Putamen (tissue), 1 donor: ENCODE results near the gene SLC13A4.
"Not testable (repeated sequence)": the region's sequence is repeated elsewhere in the genome, so short reads cannot be mapped to it uniquely, and the experiment has no call there.

Experiments
- DNase-seq: peaks from one replicate; pipeline ENCODE4 v3.0.0-alpha.2; 2016; ENCODE audit warnings: low spot score

The SLC13A4 gene

DNA sequence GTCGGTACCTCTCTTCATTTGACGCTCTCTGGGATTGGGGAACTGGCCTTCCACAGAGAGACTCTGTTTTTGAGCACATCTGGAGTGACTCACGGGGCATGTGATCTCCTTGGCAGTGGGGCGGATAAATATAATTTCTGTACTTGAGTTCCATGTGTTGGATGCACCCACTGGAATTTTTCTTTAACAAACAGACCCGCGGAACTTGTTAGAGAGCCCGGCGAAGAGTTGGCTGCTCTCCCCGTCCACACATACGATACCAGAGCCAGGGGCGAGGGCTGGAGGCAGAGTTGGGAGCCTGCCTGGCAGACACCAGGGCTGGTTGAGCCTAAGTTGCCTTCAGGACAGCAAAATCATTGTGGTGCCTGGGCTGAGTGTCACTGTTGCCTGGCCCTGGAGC lies 20.8 kb upstream of the SLC13A4 start, which contains the start of gene FAM180A:
TSS of gene FAM180A (minus strand) at position 44 of the 400 bp plus-strand sequence. CDS start 233 bp downstream, outside the sequence.
- no peak for DNase-seq

DNA sequence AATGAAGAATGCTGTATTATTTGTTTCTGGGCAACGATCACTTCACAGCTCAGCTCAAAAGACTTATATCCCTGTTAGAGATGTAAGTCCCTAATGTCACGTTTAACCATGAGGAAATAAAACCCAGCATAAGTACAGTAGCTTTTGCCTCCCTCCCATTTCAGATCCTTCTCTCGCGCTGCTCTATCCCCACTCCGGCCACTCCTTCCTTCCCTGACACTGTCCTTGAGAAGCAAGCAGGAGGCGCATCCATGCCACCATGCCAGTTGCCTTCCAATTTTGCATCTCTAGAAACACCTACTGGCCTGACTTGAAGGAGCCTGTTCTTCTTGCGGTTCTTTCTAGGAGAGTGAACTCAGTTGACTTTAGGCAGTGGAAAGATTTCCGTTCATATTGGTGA lies 19.4 kb upstream of the SLC13A4 start:
- no peak for DNase-seq

DNA sequence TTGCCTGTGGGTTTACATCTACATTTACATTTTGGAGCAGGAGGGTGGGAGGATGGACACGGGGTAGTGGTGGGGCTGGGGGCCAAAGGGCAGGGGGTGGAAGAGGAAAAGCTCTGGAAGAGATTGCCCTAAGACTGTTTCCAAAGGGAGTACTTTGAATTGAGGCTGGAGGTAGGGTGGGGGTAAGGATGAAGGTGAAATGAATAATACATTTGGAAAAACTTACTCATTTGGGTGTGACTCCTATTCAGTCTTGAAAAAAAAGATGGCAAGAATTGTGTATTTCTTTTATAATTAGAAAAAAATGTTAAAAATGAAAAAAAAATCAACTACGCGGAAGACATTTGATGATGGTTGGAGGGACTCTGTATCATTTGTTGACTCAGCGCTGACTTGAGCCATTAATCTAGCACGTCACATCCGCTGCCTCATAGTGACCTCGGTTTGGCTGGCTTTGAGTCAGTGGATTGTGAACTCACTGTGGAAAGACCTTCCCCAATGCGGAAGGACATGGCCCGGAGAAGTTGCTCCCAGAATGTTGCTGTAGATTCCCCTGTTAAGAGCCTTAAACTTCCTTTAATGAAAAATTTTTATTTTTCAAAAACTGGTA lies 17.8 kb upstream of the SLC13A4 start:
- DNase-seq, result no peak

DNA sequence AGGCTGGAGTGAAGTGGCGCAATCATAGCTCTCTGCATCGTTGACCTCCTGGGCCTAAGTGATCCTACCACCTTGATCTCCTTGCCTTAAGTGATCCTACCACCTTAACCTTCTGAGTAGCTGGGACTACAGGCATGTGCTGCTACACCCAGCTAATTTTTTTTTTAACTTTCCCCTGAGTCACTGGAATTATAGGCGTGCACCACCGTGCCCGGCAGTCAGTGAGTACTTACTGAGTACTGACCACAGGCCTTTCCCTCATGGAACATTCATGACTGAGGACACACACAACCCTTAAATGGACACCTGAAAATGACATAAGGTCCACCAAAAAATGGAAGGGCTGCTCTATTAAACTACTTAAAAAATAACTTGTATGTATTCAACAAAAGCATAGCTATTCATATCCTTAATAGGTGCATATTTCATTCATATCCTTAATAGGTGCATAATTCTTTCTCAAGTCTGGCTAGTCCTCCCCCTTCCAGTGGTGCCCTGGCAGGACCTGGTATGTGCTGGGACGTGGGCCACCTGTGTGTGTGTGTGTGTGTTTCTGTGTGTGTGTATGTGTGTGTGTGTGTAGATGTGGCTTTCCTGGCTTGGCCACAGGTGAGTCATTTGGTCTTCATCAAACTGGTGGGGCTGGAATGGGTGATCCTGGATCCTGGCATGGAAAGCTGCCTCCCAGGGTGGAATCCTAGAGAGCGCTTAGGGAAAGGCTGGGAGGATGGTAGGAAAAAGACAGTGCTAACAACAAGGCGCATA lies 17.1 kb upstream of the SLC13A4 start:
- no peak for DNase-seq

DNA sequence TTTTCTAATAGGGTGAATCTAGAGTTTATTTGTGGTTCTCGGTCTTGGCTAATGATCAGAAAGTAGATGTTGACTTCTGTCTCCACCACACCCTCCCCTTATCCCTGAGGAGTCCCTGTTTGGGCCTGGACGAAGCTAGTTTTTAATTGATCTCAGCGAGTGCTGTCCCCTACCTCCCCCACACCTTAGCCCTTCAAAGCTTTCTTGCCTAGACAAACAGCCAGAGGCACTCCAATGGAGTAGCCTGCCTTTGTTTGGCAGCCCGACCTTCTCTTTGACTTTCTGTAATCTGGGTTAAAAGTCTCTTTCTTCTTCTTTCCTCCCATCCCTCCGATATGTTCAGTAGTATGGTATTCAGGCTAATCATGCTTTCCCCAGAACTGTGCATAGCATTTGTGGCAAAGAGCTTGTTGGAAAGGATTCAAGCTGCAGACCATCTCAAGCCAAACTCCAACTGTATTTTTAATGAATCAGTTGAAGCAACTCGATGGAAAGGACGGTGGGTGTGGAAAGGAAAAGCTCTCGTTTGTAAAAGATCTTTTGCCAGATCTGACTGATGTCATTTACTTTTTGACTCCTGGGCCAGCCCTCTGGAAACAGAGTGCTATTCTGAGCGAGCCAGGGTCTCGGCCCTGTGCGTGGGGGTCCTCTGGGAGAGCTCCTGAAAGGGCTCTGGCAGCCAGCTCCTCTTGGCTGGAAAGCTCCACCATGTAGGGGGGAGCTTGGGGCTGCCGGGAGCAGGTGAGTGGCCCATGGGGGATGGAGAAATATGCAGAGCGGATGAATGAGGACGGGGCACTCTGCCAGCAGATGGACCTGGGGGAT lies 16.1 kb upstream of the SLC13A4 start:
- DNase-seq, result no peak

- DNase-seq, result no peak
Observed at GRCh38 chr7:135742371-135742770, 14.4 kb upstream of the SLC13A4 start.

GRCh38 chr7:135741905-135742304 lies 13.9 kb upstream of the SLC13A4 start:
- no peak for DNase-seq

DNA sequence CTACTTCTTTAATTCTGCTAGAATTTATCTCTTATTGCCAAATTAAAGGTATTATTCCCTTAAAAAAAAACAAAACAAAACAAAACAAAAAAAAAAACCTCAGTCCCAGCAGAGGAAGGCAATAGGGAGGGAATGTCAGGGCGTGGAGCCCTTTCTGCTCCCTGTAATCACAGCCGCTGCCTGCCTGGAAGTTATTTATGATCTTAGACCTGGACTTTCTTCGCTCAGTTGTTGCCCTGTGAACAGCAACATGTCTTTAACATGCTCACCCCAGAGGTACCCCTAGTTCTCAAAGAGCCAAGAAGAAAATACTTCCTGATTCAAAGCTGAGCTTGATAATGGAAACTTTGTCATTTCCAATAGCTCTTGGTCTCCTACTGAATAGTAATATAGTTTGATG lies 12.9 kb upstream of the SLC13A4 start:
- DNase-seq, result no peak

DNA sequence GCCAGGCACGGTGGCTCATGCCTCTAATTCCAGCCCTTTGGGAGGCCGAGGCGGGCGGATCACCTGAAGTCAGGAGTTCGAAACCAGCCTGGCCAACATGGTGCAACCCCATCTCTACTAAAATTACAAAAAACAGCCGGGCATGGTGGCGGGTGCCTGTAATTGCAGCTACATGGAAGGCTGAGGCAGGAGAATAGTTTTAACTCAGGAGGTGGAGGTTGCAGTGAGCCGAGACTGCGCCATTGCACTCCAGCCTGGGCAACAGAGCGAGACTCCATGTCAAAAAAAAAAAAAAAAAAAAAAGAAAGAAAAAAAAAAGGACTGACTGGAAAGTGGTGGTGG lies 9.3 kb upstream of the SLC13A4 start:
- DNase-seq, result not testable (repeated sequence)

- no peak for DNase-seq
Observed at GRCh38 chr7:135736586-135737305, 8.8 kb upstream of the SLC13A4 start.

GRCh38 chr7:135734343-135734689 lies 6.3 kb upstream of the SLC13A4 start:
- no peak for DNase-seq

DNA sequence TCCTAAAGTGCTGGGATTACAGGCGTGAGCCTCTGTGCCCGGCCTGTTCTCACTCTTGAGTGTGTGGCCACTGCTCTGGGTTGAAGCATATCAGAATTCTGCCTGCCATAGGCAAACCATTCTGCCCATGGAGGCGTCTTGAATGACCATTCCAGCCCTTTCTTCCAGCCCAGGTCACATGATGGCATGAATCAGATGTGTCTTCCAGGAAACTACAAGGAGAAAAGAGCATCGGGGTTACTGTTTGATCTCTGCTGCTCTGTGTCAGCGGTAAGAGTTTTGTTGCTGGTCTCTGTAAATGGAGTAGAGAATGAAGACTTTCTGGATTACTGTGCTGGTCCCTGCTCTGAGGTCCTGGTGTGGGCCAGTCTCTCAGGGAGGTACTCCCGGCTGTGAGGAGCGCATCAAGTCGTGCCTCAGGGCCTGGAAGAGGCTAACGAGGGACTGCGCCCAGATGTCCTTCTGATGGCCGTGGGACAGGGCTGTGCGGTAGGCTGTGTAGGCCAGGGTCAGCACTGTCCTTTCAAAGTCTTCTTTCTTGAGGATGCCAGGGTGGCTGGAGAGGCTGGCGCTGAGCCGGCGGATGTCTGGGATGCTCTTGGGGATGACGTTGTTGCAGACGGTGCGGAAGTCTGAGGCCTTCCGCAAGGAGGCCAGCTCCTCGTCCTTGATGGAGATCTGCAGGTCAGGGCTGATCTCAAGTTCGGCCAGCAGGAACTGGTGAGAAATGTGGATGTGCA lies 5.8 kb upstream of the SLC13A4 start:
- no peak for DNase-seq

- no peak for DNase-seq
Observed at GRCh38 chr7:135731131-135731530, 3.1 kb upstream of the SLC13A4 start.

DNA sequence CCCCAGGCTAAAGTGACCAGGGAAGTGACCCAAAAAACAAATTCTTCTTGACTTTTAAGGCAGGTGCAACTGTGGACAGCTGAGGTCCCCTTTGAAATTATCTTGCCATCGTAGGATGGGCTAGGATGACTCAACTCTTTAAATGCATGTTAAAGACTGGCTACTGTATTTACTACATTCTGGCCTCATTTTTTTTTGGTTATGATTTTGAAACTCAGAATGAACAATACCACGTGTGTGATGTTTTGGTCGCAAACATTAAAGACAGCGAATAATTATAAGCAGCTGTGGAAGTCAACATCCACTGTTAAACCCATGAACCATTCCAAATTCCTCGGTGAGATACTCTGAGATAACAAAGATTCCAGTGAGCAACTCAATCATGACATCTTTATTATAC lies 1.2 kb upstream of the SLC13A4 start:
- no peak for DNase-seq

- no peak for DNase-seq
Observed at GRCh38 chr7:135726911-135727673, 894 bp downstream of the SLC13A4 start.

DNA sequence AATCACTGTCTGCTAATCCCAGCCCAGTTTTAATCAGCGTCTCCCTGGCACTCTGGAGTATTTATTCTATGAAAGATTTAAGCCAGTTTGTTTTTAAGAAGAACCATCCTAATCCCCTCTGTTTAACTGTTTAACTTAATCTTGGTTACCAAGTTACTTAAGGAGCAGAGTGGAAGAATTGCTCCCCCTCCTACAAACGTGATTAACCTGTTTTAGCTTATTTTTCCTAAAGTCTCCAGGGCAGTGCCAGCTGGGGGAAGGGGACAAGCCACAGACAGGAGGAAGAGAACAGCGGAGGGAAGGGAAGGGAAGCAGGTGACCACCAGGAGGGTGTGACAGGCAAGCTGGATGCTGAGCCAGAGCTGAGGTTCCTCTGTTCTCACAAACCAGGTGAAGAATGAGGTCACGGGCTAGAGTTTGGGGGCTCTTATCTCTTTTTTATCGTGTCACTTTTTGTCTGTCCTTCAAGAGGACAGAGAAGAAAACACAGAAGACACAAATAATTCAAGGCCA lies 1.7 kb downstream of the SLC13A4 start:
- no peak for DNase-seq

DNA sequence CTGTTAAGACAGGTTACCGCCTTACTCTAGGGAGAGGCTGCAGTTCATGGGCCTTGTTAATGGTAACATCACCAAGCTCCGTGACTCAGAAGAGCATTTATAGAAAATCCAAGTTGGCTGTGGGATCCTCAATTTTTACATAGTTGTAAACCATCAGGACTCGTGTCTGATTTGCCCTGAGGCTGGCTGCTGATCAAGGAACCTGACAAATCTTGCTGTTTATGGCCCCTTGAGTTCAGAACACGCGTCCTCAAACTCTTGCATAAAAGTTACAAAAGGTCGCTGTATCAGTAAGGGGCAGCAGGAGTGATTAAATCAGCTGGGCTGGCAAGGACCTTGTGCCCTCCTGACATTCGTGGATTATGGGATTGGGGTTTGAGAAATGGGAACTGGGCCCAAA lies 4.6 kb downstream of the SLC13A4 start:
- no peak for DNase-seq

DNA sequence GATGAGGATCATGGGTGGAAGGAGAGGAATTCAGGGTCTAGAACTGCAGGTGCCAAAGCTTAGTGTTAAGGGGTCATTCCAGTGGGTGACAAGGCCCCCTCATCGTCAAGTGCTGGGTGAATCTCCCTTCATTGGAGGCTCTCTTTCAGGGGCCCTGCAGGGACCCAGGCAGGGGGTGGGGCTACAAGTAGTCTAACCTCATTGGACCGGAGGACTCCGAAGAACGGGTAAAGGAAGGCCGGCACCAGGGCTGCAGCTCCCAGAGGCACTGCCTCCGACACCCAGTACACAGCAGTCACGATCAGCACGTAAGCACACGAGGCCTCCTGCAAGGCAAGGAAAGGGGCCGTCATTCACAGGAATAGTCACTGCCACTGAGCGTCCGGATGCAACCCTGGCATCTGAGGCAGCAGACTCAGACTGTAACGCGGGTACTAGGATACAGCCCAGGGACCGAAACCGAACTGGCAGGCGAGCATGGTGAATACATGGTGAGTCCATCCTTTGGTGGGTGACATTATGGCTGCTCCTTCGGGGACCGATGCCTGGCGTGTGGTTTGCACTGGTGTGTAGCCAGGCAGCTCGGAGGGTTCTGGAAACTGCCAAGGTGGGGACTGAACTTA lies 6.7 kb downstream of the SLC13A4 start:
- DNase-seq, result no peak

GRCh38 chr7:135719688-135720087 lies 8.3 kb downstream of the SLC13A4 start:
- DNase-seq, result no peak

- DNase-seq, result no peak
Observed at GRCh38 chr7:135718794-135719437, 9.1 kb downstream of the SLC13A4 start.
